Measurements from ENCODE around the gene STARD9.

- TF ChIP-seq CTCF (IDR thresholded peaks at IDR 0.05) (no peak), POLR2A (IDR thresholded peaks at IDR 0.05) (no peak)
Observed at GRCh38 chr15:42621386-42621785, 46.0 kb downstream of the STARD9 start.

All from right lobe of liver (tissue), 4 donors.